Endodermal cell (in vitro differentiated cells): ENCODE measurements around the gene ISX. TPM values are rescaled to one million over a fixed set of nuclear protein-coding genes. Genes with fewer than 3 reads are reported as not detected.

Experiments used
- DNase-seq: peaks from one replicate; pipeline ENCODE4 v3.0.0-alpha.2; 2017
- H3K27ac ChIP-seq: 2 replicates; pipeline ENCODE4 v1.5.1; 2013; ENCODE audit warnings: mild to moderate bottlenecking, low read depth, low read length, moderate library complexity
- H3K27me3 ChIP-seq: 2 replicates; pipeline ENCODE4 v1.6.1; 2013; ENCODE audit warnings: mild to moderate bottlenecking, low read length, moderate library complexity; ENCODE audit not compliant: insufficient read depth, control insufficient read depth, poor library complexity, severe bottlenecking
- H3K36me3 ChIP-seq: 2 replicates; pipeline ENCODE4 v1.7.0; 2013; ENCODE audit warnings: mild to moderate bottlenecking, low read length, moderate library complexity; ENCODE audit not compliant: control insufficient read depth, insufficient read depth
- H3K4me1 ChIP-seq: one replicate; pipeline ENCODE4 v1.7.0; 2013; ENCODE audit warnings: low read length; ENCODE audit not compliant: control insufficient read depth, insufficient read depth
- H3K4me3 ChIP-seq: 2 replicates; pipeline ENCODE4 v1.5.1; 2013; ENCODE audit warnings: mild to moderate bottlenecking, low read length, moderate library complexity
- H3K9ac ChIP-seq: 2 replicates; pipeline ENCODE4 v1.6.1; 2013; ENCODE audit warnings: mild to moderate bottlenecking, low read length, moderate library complexity; ENCODE audit not compliant: poor library complexity, severe bottlenecking; ENCODE audit errors: extremely low read depth
- H3K9me3 ChIP-seq: 2 replicates; pipeline ENCODE4 v1.6.1; 2013; ENCODE audit warnings: mild to moderate bottlenecking, low read length, moderate library complexity; ENCODE audit not compliant: control insufficient read depth
- H3K27ac Mint-ChIP-seq: 2 replicates; pipeline ENCODE4 v1.8.0; 2020; ENCODE audit warnings: mixed read lengths
- H3K27me3 Mint-ChIP-seq: 2 replicates; pipeline ENCODE4 v1.8.0; 2021; ENCODE audit warnings: mild to moderate bottlenecking, mixed read lengths; ENCODE audit not compliant: insufficient read depth
- H3K36me3 Mint-ChIP-seq: 2 replicates; pipeline ENCODE4 v1.8.0; 2020; ENCODE audit warnings: low read depth, mixed read lengths
- H3K4me1 Mint-ChIP-seq: 2 replicates; pipeline ENCODE4 v1.8.0; 2020; ENCODE audit warnings: mixed read lengths
- H3K4me3 Mint-ChIP-seq: 2 replicates; pipeline ENCODE4 v1.8.0; 2020; ENCODE audit warnings: mild to moderate bottlenecking, moderate library complexity, mixed read lengths
- H3K9me3 Mint-ChIP-seq: 2 replicates; pipeline ENCODE4 v1.8.0; 2020; ENCODE audit warnings: mild to moderate bottlenecking, mixed read lengths
- WGBS, 2 experiments: methylation state at CpG; one replicate each; pipeline versions ENCODE4 v1.1.5 to v1.1.7; 2013; ENCODE audit warnings: missing lambda C conversion rate in 2 of 2, mixed read lengths in 1 of 2; ENCODE audit not compliant: insufficient coverage in 1 of 2, insufficient read length in 1 of 2; 5-methylcytosine and 5-hydroxymethylcytosine counted together
- total RNA-seq, 2 donors: library from RNA; stranded (reverse); fragmentation: NEBNext Ultra II Directional in 1 of 2; extraction: Animal tissue kit (Norgen Biotek cat#: 25700) in 1 of 2; gene quantifications; 2 replicates in 1 of 2; 3 replicates in 1 of 2; pipeline ENCODE4 v1.2.1, GENCODE V29; 2021
- TF ChIP-seq, protein P1 (sequence below): fragments of 200-600 bp; sonication (generic); conservative IDR thresholded peaks from 2 replicates; pipeline ENCODE4 v1.5.0; 2021; ENCODE audit warnings: antibody characterized with exemption, mild to moderate bottlenecking

ISX gene
- total RNA-seq, 2 donors from 2014 or later, result 0.07 to 0.13 TPM

- Mint-ChIP-seq H3K4me1 (peaks cover 14% of the 10 kb centered on the region), H3K27me3 (peaks cover 12% of the 10 kb centered on the region), H3K27ac (no peak overlapping the region), H3K9me3 (no peaks in the 10 kb centered on the region), H3K4me3 (no peak overlapping the region), H3K36me3 (no peaks in the 10 kb centered on the region)
- H3K4me1 ChIP-seq, result no peaks in the 10 kb centered on the region
- H3K27ac ChIP-seq, result no peak overlapping the region
- 78 to 83% methylated on average over 2 to 5 of the region's 5 CpGs for WGBS, 2 experiments
- no peak overlapping the region for H3K9ac ChIP-seq
- TF ChIP-seq, protein P1, sequence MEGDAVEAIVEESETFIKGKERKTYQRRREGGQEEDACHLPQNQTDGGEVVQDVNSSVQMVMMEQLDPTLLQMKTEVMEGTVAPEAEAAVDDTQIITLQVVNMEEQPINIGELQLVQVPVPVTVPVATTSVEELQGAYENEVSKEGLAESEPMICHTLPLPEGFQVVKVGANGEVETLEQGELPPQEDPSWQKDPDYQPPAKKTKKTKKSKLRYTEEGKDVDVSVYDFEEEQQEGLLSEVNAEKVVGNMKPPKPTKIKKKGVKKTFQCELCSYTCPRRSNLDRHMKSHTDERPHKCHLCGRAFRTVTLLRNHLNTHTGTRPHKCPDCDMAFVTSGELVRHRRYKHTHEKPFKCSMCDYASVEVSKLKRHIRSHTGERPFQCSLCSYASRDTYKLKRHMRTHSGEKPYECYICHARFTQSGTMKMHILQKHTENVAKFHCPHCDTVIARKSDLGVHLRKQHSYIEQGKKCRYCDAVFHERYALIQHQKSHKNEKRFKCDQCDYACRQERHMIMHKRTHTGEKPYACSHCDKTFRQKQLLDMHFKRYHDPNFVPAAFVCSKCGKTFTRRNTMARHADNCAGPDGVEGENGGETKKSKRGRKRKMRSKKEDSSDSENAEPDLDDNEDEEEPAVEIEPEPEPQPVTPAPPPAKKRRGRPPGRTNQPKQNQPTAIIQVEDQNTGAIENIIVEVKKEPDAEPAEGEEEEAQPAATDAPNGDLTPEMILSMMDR, result no peak
- H3K4me3 ChIP-seq, result no peak overlapping the region
- DNase-seq, result peak; percentile 85
- H3K9me3 ChIP-seq, result no peaks in the 10 kb centered on the region
- H3K27me3 ChIP-seq, result no peaks in the 10 kb centered on the region
- no peaks in the 10 kb centered on the region for H3K36me3 ChIP-seq
Measured at GRCh38 chr22:35102663-35103062, 36.7 kb downstream of the ISX start.

DNA sequence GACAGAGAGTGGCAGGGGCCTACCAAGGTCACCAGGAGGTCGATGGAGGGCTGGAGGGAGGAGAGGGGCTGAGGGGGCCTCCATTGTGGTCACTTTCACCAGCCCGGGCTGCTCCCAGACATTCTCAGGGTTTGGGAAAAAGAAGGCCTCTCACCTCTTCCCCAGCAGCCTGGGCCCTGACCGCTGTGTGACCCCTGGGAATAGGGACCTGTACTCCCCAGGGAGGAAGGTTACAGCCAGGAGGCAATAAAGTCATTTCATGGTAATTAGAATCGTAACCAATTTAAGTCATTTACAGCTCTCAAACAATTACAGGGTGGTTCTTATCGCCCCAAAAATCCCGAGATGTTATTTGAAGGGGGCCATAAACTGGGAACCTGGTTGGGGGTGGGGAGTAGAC is 37.8 kb downstream of the ISX start:
- Mint-ChIP-seq H3K4me3 (no peak overlapping the region), H3K27me3 (peaks cover 12% of the 10 kb centered on the region), H3K27ac (no peak overlapping the region), H3K4me1 (peaks cover 8% of the 10 kb centered on the region), H3K36me3 (no peaks in the 10 kb centered on the region), H3K9me3 (no peaks in the 10 kb centered on the region)
- no peaks in the 10 kb centered on the region for H3K9me3 ChIP-seq
- DNase-seq, result peak; percentile 12
- no peak overlapping the region for H3K27ac ChIP-seq
- 93% methylated on average over 6 of the region's 6 CpGs; no CpG with 5 or more reads in 1 of the 2 experiments for WGBS, 2 experiments
- no peak overlapping the region for H3K9ac ChIP-seq
- H3K4me3 ChIP-seq, result no peak overlapping the region
- H3K27me3 ChIP-seq, result no peaks in the 10 kb centered on the region
- TF ChIP-seq, protein P1, result no peak
- no peaks in the 10 kb centered on the region for H3K4me1 ChIP-seq
- no peaks in the 10 kb centered on the region for H3K36me3 ChIP-seq

DNA sequence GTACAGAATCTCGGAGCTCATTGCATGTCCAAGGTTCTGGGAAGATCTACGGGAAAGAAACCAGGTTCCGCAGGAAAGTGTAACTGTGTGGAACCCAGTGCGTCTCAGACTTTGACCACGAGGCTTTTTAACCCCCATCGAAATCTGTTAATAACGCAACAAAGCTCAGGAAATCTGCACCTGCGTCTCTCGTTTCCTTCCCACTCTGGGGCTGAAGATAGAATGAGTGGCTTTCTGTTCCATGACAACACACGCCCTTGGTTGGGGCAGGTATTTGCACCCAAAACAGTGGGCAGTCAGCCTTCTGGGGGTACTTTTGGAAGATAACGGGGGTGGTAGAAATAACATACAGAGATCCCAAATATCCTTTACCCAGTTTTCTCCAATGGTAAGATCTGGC is 38.5 kb downstream of the ISX start:
- H3K27me3 ChIP-seq, result no peaks in the 10 kb centered on the region
- Mint-ChIP-seq H3K27ac (no peak overlapping the region), H3K4me3 (no peak overlapping the region), H3K27me3 (peaks cover 12% of the 10 kb centered on the region), H3K9me3 (no peaks in the 10 kb centered on the region), H3K4me1 (peaks cover 4% of the 10 kb centered on the region), H3K36me3 (no peaks in the 10 kb centered on the region)
- 91 to 98% methylated on average over 11 of the region's 11 CpGs for WGBS, 2 experiments
- DNase-seq, result peak; percentile 17
- TF ChIP-seq, protein P1, result no peak
- no peak overlapping the region for H3K4me3 ChIP-seq
- no peak overlapping the region for H3K27ac ChIP-seq
- no peaks in the 10 kb centered on the region for H3K36me3 ChIP-seq
- no peak overlapping the region for H3K9ac ChIP-seq
- no peaks in the 10 kb centered on the region for H3K9me3 ChIP-seq
- H3K4me1 ChIP-seq, result no peaks in the 10 kb centered on the region
